ENCODE results near the gene KAT6B. TPM values are rescaled to one million over a fixed set of nuclear protein-coding genes. Genes with fewer than 3 reads are reported as not detected.
"Not testable (repeated sequence)": the region's sequence is repeated elsewhere in the genome, so short reads cannot be mapped to it uniquely, and the experiment has no call there.

Gene KAT6B
- total and polyA plus RNA-seq, 5 experiments from 2014 or later = 19.0 to 70.3 (median 29.3) TPM

DNA sequence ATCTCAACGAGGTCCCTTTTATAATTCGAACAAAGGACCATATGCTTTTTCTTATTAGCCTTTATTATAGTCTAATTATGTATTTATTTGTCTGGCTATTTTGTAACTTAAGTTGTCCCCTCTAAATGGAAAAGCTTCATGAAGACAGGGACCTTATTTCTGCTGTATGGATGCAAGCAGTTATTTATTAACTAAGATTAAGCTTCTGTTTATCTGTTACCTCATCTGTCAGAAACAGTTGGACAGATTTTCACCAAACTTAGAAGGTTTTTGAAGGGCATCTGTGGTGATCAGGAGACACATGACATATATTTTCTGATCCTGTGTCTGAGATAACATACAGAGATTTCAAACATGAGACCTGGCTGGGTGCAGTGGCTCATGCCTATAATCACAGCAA, 43.2 kb downstream of the KAT6B start:
- H3K27ac Mint-ChIP-seq = peak overlapping the region in 2 of 10 donors; percentile 24 to 63
- H3K9me3 Mint-ChIP-seq = no peaks in the 10 kb centered on the region
- no peak for ATAC-seq

DNA sequence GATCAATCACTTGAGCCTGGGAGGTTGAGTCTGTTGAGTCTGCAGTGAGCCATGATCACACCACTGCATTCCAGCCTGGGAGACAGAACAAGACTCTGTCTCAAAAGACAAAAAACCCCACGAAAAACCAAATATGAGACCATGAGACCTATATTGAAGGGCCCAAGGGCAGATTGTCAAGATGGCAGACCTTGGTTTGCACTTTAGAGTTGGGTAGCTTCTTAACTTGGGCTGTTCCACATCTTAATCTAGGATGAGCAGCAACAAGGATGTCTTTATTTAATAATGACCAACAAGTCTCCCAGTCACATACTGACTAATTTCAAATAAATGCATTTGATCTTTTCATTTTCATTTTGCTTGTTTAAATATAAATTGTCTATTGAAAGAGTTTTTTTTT, 43.8 kb downstream of the KAT6B start:
- DNase-seq (no peak), ATAC-seq (no peak)
- H3K4me3 Mint-ChIP-seq = no peak overlapping the region
- H3K27me3 Mint-ChIP-seq = no peaks in the 10 kb centered on the region
- peaks cover 20 to 66% (median 64%) of the 10 kb centered on the region in 4 donors for H3K4me1 Mint-ChIP-seq
- H3K36me3 Mint-ChIP-seq = peaks cover 0 to 5% (median 0%) of the 10 kb centered on the region in 3 donors
- POLR2A ChIA-PET = no interaction called here
- no peaks in the 10 kb centered on the region for H3K9me3 Mint-ChIP-seq
- peak overlapping the region in 2 of 10 donors; percentile 24 to 62 for H3K27ac Mint-ChIP-seq

More for the DNA sequence above, 43.2 kb downstream of the KAT6B start:
- DNase-seq = no peak
- H3K4me1 Mint-ChIP-seq = peaks cover 19 to 66% (median 61%) of the 10 kb centered on the region in 4 donors
- H3K27me3 Mint-ChIP-seq = no peaks in the 10 kb centered on the region
- POLR2A ChIA-PET = no interaction called here
- H3K4me3 Mint-ChIP-seq = no peak overlapping the region
- peaks cover 0 to 5% (median 0%) of the 10 kb centered on the region in 3 donors for H3K36me3 Mint-ChIP-seq

DNA sequence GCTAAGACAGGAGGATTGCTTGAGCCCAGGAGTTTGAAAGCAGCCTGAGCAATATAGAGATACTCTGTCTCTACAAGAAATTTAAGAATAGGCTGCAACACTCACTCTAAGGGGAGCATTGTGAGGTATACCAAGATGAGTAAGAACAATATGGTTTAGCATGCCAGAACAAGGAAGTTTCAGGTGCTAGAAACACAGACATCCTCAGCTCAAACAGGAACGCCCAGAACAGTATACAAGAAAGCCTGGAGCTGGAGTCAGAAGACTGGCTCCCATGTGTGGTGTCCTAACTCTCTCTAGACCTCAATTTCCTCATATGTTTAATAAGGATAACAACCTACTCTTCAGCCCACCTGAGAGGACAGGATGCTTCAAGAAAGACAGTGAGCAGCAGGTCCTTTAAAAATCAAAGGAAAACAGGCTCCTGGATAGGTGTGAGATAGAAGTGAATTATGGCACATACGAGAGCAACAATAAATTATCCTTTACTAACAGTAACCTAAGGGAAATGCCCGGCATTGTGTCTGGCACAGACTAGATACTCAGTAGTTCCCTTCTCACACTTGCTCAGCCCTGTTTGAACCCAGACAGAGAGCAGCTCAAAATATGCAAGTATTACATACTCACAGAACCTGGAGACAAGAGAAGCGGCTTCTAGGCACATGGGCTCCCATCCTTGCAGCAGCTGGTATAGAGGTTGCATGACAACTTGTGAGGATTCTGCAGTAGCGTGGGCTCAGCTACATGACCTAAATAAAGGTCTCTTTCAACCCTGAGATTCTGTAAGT, 45.4 kb downstream of the KAT6B start:
- no peaks in the 10 kb centered on the region for H3K9me3 Mint-ChIP-seq
- H3K27ac Mint-ChIP-seq = peak overlapping the region; percentile 32 to 82 (median 62)
- DNase-seq (no peak), ATAC-seq (peak; percentile 37 to 64)
- peaks cover 23 to 76% (median 69%) of the 10 kb centered on the region in 4 donors for H3K4me1 Mint-ChIP-seq
- peaks cover 0 to 10% (median 0%) of the 10 kb centered on the region in 3 donors for H3K36me3 Mint-ChIP-seq
- H3K4me3 Mint-ChIP-seq = peak overlapping the region; percentile 1 to 56 (median 37)
- no peaks in the 10 kb centered on the region for H3K27me3 Mint-ChIP-seq
- POLR2A ChIA-PET = no interaction called here

DNA sequence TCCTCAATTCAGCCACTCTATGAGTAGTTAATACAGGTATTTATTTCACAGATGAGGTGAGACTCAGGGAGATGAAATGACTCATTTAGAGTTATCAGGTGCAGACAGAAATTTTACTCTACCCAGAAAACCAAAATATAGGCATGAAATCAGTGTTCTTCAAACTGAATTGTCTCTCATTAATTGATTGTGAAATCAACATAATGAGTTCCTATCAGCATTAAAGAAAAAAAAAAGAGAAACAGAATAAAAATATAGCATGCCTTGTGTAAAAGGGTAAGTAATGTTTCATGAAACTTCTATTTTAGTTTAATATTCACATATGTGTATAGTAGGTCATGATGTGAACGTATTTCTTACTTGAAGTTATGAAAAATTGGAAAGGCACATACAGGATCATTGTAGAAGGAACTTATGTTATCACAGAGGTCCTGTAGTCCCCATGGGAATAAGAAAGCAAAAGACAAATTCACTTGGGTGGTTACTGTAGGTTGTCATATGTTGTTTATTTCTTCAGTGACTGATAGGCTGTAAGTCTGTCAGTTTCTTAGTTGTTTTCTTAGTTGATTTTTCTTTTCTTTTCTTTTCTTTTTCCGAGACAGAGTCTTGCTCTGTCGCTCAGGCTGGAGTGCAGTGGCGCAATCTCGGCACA, 47.5 kb downstream of the KAT6B start:
- H3K9me3 Mint-ChIP-seq = no peaks in the 10 kb centered on the region
- peaks cover 0 to 8% (median 0%) of the 10 kb centered on the region in 3 donors for H3K36me3 Mint-ChIP-seq
- no peak for ATAC-seq
- POLR2A ChIA-PET = no interaction called here
- no peak for DNase-seq
- H3K4me1 Mint-ChIP-seq = peaks cover 19 to 69% (median 64%) of the 10 kb centered on the region in 4 donors
- H3K27me3 Mint-ChIP-seq = no peaks in the 10 kb centered on the region
- peak overlapping the region in 5 of 10 donors; percentile 2 to 82 (median 53) for H3K27ac Mint-ChIP-seq
- H3K4me3 Mint-ChIP-seq = no peak overlapping the region

DNA sequence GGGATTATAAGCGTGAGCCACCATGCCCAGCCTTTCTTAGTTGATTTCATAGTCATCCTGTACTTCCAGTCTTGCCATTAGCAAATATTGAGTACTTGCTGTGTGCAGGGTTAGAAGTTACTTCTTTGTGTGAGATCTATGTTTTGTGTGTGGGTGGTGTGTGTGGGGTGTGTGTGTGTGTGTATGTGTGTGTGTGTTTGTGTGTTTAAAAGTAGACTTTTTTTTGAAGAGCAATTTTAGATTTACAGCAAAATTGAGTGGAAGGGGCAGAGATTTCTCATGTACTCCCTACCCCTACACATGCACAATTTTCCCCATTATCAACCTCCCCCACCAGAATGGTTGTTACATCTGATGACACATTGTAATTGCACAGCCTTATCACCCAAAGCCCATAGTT, 48.2 kb downstream of the KAT6B start:
- H3K9me3 Mint-ChIP-seq = no peaks in the 10 kb centered on the region
- H3K27ac Mint-ChIP-seq = peak overlapping the region in 2 of 10 donors; percentile 51 to 82
- POLR2A ChIA-PET = no interaction called here
- ATAC-seq (no peak), DNase-seq (no peak)
- no peak overlapping the region for H3K4me3 Mint-ChIP-seq
- no peaks in the 10 kb centered on the region for H3K27me3 Mint-ChIP-seq
- peaks cover 0 to 8% (median 0%) of the 10 kb centered on the region in 3 donors for H3K36me3 Mint-ChIP-seq
- peaks cover 21 to 72% (median 67%) of the 10 kb centered on the region in 4 donors for H3K4me1 Mint-ChIP-seq

DNA sequence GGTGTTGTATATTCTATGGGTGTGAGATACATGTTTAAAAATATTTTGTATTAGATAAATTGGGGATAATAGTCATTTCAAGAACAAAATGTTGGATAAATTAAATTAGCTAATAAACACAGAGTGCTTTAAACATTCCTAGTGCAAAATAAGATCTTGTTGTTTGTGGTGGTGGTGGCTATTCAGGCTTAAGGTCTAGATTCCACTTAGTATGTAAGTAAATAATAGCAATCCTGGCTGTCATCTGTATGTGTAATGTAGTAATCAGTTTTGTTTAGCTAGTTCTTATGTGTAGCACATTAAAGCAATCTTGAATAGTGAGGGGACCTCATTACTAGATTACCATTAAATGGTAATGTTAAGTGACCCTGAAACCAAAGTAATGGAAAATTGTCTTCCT, 48.7 kb downstream of the KAT6B start:
- DNase-seq (no peak), ATAC-seq (no peak)
- no peaks in the 10 kb centered on the region for H3K9me3 Mint-ChIP-seq
- H3K27me3 Mint-ChIP-seq = no peaks in the 10 kb centered on the region
- H3K4me3 Mint-ChIP-seq = peak overlapping the region in 1 of 10 donors; percentile 8
- POLR2A ChIA-PET = no interaction called here
- H3K36me3 Mint-ChIP-seq = peaks cover 0 to 8% (median 0%) of the 10 kb centered on the region in 3 donors
- peaks cover 22 to 70% (median 67%) of the 10 kb centered on the region in 4 donors for H3K4me1 Mint-ChIP-seq
- H3K27ac Mint-ChIP-seq = peak overlapping the region in 3 of 10 donors; percentile 48 to 82 (median 51)

DNA sequence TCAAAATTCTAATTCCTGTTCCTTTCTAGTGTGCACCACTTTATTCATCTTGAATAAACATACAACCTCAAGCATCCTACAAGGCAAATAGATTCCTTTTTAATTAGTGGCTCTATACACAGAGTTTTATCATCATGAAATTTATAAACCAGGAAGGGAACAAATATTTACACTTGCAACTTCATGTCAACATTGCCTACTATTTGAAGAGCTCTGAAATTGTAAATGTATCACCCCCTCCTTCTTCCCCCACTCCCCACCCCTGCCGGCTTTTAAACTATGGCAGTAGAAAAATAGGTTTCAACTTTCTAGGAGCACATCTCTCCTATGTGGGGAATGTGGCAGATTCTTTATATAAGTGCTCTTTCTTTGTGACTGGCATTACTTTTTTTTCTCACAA, 49.6 kb downstream of the KAT6B start:
- no peak for DNase-seq
- ATAC-seq = no peak
- H3K27me3 Mint-ChIP-seq = no peaks in the 10 kb centered on the region
- H3K4me1 Mint-ChIP-seq = peaks cover 24 to 75% (median 69%) of the 10 kb centered on the region in 4 donors
- H3K4me3 Mint-ChIP-seq = no peak overlapping the region
- peak overlapping the region in 2 of 10 donors; percentile 48 to 82 for H3K27ac Mint-ChIP-seq
- peaks cover 0 to 5% (median under 1%) of the 10 kb centered on the region in 3 donors for H3K36me3 Mint-ChIP-seq
- H3K9me3 Mint-ChIP-seq = no peaks in the 10 kb centered on the region
- POLR2A ChIA-PET = no interaction called here

DNA sequence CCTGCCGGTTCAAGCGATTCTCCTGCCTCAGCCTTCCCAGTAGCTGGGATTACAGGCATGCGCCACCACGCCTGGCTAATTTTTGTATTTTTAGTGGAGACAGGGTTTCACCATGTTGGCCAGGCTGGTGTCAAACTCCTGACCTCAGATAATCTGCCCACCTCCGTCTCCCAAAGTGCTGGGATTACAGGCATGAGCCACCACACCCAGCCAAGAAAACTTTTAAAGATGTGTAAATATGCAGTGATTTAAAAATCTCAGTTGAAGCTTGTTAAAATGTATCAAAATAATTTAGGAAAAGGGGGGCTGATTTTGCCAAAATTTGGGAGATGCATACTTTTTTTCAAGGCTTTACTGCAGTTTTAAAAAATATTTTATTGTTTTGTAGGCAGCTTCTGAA, 50.7 kb downstream of the KAT6B start:
- H3K36me3 Mint-ChIP-seq, DNase-seq, H3K27me3 Mint-ChIP-seq, H3K9me3 Mint-ChIP-seq, ATAC-seq, H3K4me3 Mint-ChIP-seq: not testable (repeated sequence)
- POLR2A ChIA-PET = interaction anchor here (0.6 kb wide), 1 partner anchor 28 kb away, joined by 3 read pairs; no protein-coding TSS in a partner anchor
- peaks cover 21 to 74% (median 67%) of the 10 kb centered on the region in 4 donors for H3K4me1 Mint-ChIP-seq
- H3K27ac Mint-ChIP-seq = peak overlapping the region in 1 of 10 donors; percentile 27

DNA sequence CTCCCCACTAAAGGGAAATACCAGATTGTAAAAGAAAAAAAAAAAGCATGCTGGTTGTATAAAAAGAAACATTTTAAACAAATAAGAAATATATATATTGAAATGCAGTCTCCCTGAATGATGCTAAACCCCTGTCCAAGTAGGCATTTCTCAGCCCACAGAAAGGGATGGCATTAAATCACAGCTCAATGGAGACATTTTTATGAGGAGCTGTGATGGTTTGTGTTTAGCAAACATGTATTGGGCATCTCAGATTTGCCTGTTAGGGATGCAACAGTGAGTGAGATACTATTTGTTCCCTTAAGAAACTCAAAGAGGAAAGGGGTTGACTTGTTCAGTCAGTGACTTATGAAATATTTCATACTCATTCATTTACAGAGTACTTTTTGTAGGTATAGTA, 51.5 kb downstream of the KAT6B start:
- Mint-ChIP-seq H3K27ac (no peak overlapping the region), H3K4me3 (no peak overlapping the region), H3K4me1 (peaks cover 22 to 73% (median 66%) of the 10 kb centered on the region in 4 donors), H3K9me3 (no peaks in the 10 kb centered on the region), H3K27me3 (no peaks in the 10 kb centered on the region), H3K36me3 (peaks cover 0 to 9% (median 4%) of the 10 kb centered on the region in 3 donors)
- DNase-seq (no peak), ATAC-seq (no peak)
- POLR2A ChIA-PET = no interaction called here

DNA sequence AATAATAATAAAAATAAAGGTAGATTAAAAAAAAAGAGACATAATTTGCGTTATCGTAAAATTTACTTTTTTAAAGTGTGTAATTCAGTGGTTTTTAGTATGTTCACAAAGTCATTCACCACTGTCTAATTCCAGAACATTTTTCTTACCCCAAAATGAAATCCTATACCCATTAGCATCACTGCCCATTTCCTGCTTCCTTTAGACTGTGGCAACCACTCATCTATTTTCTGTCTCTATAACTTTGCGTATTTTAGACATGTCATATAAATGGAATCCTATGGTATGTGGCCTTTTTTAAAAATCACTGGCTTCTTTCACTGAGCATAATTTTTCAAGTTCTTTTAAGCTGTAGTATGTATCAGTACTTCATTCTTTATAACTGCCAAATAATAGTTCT, 53.6 kb downstream of the KAT6B start:
- peaks cover 19 to 69% (median 63%) of the 10 kb centered on the region in 4 donors for H3K4me1 Mint-ChIP-seq
- H3K27me3 Mint-ChIP-seq = no peaks in the 10 kb centered on the region
- peaks cover 0 to 9% (median 7%) of the 10 kb centered on the region in 3 donors for H3K36me3 Mint-ChIP-seq
- H3K4me3 Mint-ChIP-seq = no peak overlapping the region
- H3K27ac Mint-ChIP-seq = no peak overlapping the region
- DNase-seq (no peak), ATAC-seq (no peak)
- H3K9me3 Mint-ChIP-seq = no peaks in the 10 kb centered on the region
- POLR2A ChIA-PET = no interaction called here

DNA sequence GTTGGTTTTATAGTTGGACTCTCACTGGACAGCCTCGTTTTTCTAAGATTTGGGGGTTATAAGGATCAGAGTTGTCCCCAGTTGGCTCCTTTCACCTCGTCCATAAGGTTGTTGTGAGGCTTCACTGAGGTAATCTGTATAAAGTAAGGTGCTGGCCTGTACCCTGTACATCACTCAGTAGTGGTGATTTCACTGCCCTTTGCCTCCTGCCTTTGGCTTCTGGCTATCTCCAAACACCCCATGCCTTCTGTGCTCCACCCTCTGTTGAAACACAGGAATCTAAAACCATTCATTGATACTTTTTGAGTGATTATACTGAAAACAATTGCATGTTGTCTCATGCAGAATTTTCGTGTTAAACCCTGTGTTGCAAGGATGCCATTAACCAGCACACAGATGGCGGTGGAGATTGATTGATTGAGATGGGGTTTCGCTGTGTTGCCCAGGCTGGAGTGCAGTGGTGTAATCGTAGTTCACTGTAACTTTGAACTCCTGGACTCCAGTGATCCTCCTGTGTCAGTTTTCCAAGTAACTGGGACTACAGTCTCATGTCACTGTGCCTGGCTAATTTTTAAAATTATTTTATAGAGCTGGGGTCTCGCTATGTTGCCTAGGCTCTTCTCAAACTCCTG, 55.0 kb downstream of the KAT6B start:
- POLR2A ChIA-PET = no interaction called here
- Mint-ChIP-seq H3K36me3 (peaks cover 0 to 7% (median 4%) of the 10 kb centered on the region in 3 donors), H3K4me3 (no peak overlapping the region), H3K27me3 (no peaks in the 10 kb centered on the region), H3K9me3 (no peaks in the 10 kb centered on the region), H3K27ac (peak overlapping the region in 1 of 10 donors; percentile 10), H3K4me1 (peaks cover 21 to 69% (median 63%) of the 10 kb centered on the region in 4 donors)
- no peak for ATAC-seq
- DNase-seq = no peak

DNA sequence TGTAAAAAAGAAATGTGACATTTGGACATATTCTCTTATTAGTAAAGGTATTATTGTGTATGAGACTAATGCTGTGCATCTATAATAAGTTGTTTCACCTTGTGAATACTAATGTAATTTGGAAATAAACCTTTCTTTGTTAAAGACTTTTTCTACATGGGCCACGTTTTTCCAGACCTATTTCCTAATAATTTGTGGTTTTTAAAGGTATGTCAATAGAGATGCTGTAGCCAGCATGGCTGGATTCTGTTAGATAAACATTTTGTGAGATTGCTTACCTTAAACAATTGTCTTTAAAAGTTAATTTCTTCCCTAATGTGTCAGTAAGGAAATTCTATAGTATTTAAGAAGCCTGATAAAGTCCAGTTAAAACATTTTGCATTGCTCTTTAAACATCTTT, 56.0 kb downstream of the KAT6B start:
- no peak for ATAC-seq
- Mint-ChIP-seq H3K27me3 (no peaks in the 10 kb centered on the region), H3K36me3 (peaks cover 0 to 7% (median 4%) of the 10 kb centered on the region in 3 donors), H3K4me1 (peaks cover 30 to 75% (median 69%) of the 10 kb centered on the region in 4 donors), H3K9me3 (no peaks in the 10 kb centered on the region), H3K4me3 (no peak overlapping the region), H3K27ac (peak overlapping the region in 2 of 10 donors; percentile 16 to 55)
- POLR2A ChIA-PET = no interaction called here
- no peak for DNase-seq

DNA sequence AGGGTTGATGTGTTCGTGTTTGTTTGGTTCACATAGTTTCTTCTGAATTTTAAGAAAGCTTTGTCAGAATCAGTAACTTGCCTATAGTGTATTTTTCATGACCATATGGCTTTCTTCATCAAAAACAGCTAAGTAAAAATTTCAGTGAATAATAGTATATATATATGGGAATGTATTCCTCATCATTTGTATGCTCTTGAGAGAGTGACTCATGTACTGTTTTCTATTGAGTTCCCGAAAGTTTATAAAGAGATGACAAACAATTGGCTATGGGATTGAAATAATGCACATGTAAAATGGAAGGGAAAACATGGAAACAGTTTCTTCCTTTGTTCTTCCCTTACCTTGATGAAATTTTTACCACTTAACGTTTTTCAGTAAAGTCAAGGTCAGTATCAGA, 56.4 kb downstream of the KAT6B start:
- POLR2A ChIA-PET = no interaction called here
- ATAC-seq = no peak
- Mint-ChIP-seq H3K36me3 (peaks cover 0 to 7% (median 4%) of the 10 kb centered on the region in 3 donors), H3K27ac (no peak overlapping the region), H3K27me3 (no peaks in the 10 kb centered on the region), H3K4me3 (no peak overlapping the region), H3K9me3 (no peaks in the 10 kb centered on the region), H3K4me1 (peaks cover 30 to 79% (median 70%) of the 10 kb centered on the region in 4 donors)
- no peak for DNase-seq

All from naive thymus-derived CD8-positive, alpha-beta T cell (primary cell).